ENCODE data around the gene FKBP4.

Gene FKBP4

DNA sequence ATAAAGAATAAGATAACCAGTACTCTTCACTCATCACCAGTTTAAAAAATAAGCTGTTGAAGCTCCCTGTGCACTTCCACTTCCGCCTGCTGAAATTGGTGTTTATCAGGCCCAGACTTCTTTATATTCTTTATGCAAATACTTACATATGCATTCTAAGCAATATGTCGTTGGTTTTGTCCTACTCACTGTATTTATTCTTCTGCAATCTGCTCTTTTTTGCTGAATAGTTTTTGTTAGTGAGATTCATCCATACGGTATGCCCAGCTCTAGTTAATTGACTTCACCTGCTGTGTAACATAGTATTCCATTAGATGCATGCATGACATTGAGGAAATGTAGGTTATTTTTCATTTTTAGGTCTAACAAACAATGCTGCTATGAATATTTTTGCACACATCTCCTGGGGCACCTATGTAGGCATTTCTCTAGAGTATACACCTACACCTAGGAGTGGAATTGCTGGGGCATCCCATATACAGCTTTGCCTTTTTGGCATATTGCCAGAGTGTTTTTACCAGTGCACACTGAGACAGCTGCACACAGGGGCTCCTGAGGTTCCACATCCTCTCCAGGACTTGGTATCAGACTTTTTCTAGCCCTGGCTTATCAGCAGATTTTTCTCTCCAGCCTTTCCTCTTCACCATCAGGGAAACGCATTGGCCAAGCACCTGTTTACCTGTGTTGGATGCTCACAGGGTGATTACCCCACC lies 41.1 kb downstream of the FKBP4 start:
- no peaks in the 10 kb centered on the region for H3K9me3 ChIP-seq (ENCODE audit: insufficient read depth, low read depth, low read length)
- no peak overlapping the region for H4K12ac ChIP-seq (ENCODE audit: low read depth, low read length)
- peaks cover 2% of the 10 kb centered on the region in 2 experiments for H3K36me3 ChIP-seq (ENCODE audit: control insufficient read depth in 1 of 2, insufficient read depth in 2 of 2, low read length in 2 of 2)
- H2AK5ac ChIP-seq (ENCODE audit: low read length): no peak overlapping the region
- no peak overlapping the region for H2BK5ac ChIP-seq (ENCODE audit: low read depth, low read length, poor library complexity)
- no peaks in the 10 kb centered on the region for H3K27me3 ChIP-seq (ENCODE audit: insufficient read depth, low read length)
- H4K8ac ChIP-seq (ENCODE audit: low read depth, low read length): no peak overlapping the region
- DNase-seq: no peak
- no peak overlapping the region for H3K23ac ChIP-seq (ENCODE audit: low read length)
- H4K91ac ChIP-seq (ENCODE audit: low read depth, low read length): no peak overlapping the region
- no peaks in the 10 kb centered on the region for H3K79me1 ChIP-seq (ENCODE audit: low read length)
- H3K14ac ChIP-seq (ENCODE audit: low read length): no peak overlapping the region
- H3K27ac ChIP-seq (ENCODE audit: low read depth, low read length): no peak overlapping the region
- no peak overlapping the region for H2BK12ac ChIP-seq (ENCODE audit: low read length)
- no peak overlapping the region for H2BK120ac ChIP-seq (ENCODE audit: insufficient read depth, low read length, poor library complexity)
- no peak overlapping the region for H3K4me2 ChIP-seq (ENCODE audit: low read length)
- no peaks in the 10 kb centered on the region for H3K79me2 ChIP-seq (ENCODE audit: control insufficient read depth, insufficient read depth, low read length, poor library complexity)
- H3K4ac ChIP-seq (ENCODE audit: low read depth, low read length): no peak overlapping the region
- WGBS (ENCODE audit: extremely low coverage, insufficient coverage, insufficient read length): no CpG with 5 or more reads among the region's 4 CpGs
- no peak overlapping the region for H3K9ac ChIP-seq (ENCODE audit: low read length)
- no peak overlapping the region for H3K18ac ChIP-seq (ENCODE audit: low read length)
- H2AFZ ChIP-seq (ENCODE audit: insufficient read depth, low read length, poor library complexity): no peak overlapping the region
- H3K4me3 ChIP-seq (ENCODE audit: low read depth, low read length): no peak overlapping the region
- no peaks in the 10 kb centered on the region for H3K4me1 ChIP-seq (ENCODE audit: control insufficient read depth in 1 of 2, insufficient read depth in 2 of 2, low read length in 2 of 2)

DNA sequence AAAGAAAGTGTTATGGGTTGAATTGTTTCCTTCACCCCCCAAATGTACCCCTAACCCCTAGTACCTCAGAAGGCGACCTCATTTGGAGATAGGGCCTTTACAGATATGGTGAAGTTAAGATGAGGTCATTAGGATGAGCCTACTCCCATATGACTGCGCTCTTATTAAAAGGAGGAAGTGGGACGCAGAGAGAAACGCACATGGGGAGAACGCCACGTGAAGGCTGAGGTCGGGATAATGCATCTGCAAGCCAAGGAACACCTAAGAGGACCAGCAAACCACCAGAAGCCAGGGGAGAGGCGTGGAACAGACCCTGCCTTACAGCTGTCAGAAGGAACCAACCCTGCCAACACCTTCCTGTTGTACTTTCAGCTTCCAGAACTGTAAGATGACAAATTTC lies 41.8 kb downstream of the FKBP4 start:
- H2BK12ac ChIP-seq (ENCODE audit: low read length): no peak overlapping the region
- H3K79me1 ChIP-seq (ENCODE audit: low read length): no peaks in the 10 kb centered on the region
- no peak overlapping the region for H2BK5ac ChIP-seq (ENCODE audit: low read depth, low read length, poor library complexity)
- H3K23ac ChIP-seq (ENCODE audit: low read length): no peak overlapping the region
- no peak overlapping the region for H4K91ac ChIP-seq (ENCODE audit: low read depth, low read length)
- no peak overlapping the region for H3K4me2 ChIP-seq (ENCODE audit: low read length)
- H3K79me2 ChIP-seq (ENCODE audit: control insufficient read depth, insufficient read depth, low read length, poor library complexity): no peaks in the 10 kb centered on the region
- no peaks in the 10 kb centered on the region for H3K27me3 ChIP-seq (ENCODE audit: insufficient read depth, low read length)
- H3K4ac ChIP-seq (ENCODE audit: low read depth, low read length): no peak overlapping the region
- H3K9me3 ChIP-seq (ENCODE audit: insufficient read depth, low read depth, low read length): no peaks in the 10 kb centered on the region
- peaks cover 2% of the 10 kb centered on the region in 2 experiments for H3K36me3 ChIP-seq (ENCODE audit: control insufficient read depth in 1 of 2, insufficient read depth in 2 of 2, low read length in 2 of 2)
- H3K14ac ChIP-seq (ENCODE audit: low read length): no peak overlapping the region
- no peak overlapping the region for H3K4me3 ChIP-seq (ENCODE audit: low read depth, low read length)
- no peak overlapping the region for H3K9ac ChIP-seq (ENCODE audit: low read length)
- no peaks in the 10 kb centered on the region for H3K4me1 ChIP-seq (ENCODE audit: control insufficient read depth in 1 of 2, insufficient read depth in 2 of 2, low read length in 2 of 2)
- no peak overlapping the region for H2AK5ac ChIP-seq (ENCODE audit: low read length)
- no peak overlapping the region for H3K18ac ChIP-seq (ENCODE audit: low read length)
- WGBS (ENCODE audit: extremely low coverage, insufficient coverage, insufficient read length): no CpG with 5 or more reads among the region's 8 CpGs
- H2BK120ac ChIP-seq (ENCODE audit: insufficient read depth, low read length, poor library complexity): no peak overlapping the region
- H4K8ac ChIP-seq (ENCODE audit: low read depth, low read length): no peak overlapping the region
- H3K27ac ChIP-seq (ENCODE audit: low read depth, low read length): no peak overlapping the region
- no peak overlapping the region for H2AFZ ChIP-seq (ENCODE audit: insufficient read depth, low read length, poor library complexity)
- no peak for DNase-seq
- no peak overlapping the region for H4K12ac ChIP-seq (ENCODE audit: low read depth, low read length)

DNA sequence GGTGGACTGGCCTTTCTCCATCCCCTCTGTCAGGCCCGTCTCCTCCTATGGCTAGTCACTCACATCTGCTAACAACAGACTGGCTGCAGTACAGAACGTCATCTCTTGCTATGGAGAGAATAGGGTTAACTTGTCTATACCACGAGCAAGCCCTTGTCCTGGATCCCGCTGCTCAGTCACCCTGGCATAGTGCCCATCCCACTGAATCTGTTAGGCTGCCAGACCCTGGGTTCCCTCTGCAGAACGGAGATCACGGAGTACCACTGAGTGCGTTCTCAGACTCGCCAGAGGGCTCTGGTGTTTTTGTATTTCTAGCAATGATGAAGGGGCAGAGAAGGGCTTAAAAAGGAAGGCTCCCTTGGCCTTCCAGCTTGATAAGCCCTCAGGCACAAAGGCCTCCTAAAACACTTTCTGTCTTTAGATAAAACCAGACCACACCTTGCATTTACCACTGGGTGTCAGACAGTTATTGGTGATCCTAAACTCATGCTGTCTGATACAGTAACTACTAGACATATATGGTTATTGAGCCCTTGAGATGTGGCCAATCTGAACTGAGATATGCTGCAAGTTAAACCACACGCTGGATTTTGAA lies 46.4 kb downstream of the FKBP4 start:
- no peaks in the 10 kb centered on the region for H3K79me2 ChIP-seq (ENCODE audit: control insufficient read depth, insufficient read depth, low read length, poor library complexity)
- H3K27me3 ChIP-seq (ENCODE audit: insufficient read depth, low read length): no peaks in the 10 kb centered on the region
- H3K23ac ChIP-seq (ENCODE audit: low read length): no peak overlapping the region
- no CpG with 5 or more reads among the region's 9 CpGs for WGBS (ENCODE audit: extremely low coverage, insufficient coverage, insufficient read length)
- no peak overlapping the region for H3K9ac ChIP-seq (ENCODE audit: low read length)
- H3K14ac ChIP-seq (ENCODE audit: low read length): no peak overlapping the region
- H2AFZ ChIP-seq (ENCODE audit: insufficient read depth, low read length, poor library complexity): no peak overlapping the region
- no peak overlapping the region for H4K12ac ChIP-seq (ENCODE audit: low read depth, low read length)
- no peak overlapping the region for H3K4me2 ChIP-seq (ENCODE audit: low read length)
- no peak overlapping the region for H3K18ac ChIP-seq (ENCODE audit: low read length)
- no peak overlapping the region for H2BK5ac ChIP-seq (ENCODE audit: low read depth, low read length, poor library complexity)
- no peaks in the 10 kb centered on the region for H3K9me3 ChIP-seq (ENCODE audit: insufficient read depth, low read depth, low read length)
- H4K8ac ChIP-seq (ENCODE audit: low read depth, low read length): no peak overlapping the region
- no peak overlapping the region for H2BK120ac ChIP-seq (ENCODE audit: insufficient read depth, low read length, poor library complexity)
- no peaks in the 10 kb centered on the region for H3K79me1 ChIP-seq (ENCODE audit: low read length)
- peaks cover 7 to 13% of the 10 kb centered on the region in 2 experiments for H3K4me1 ChIP-seq (ENCODE audit: control insufficient read depth in 1 of 2, insufficient read depth in 2 of 2, low read length in 2 of 2)
- DNase-seq: no peak
- no peak overlapping the region for H3K4ac ChIP-seq (ENCODE audit: low read depth, low read length)
- no peak overlapping the region for H3K4me3 ChIP-seq (ENCODE audit: low read depth, low read length)
- no peak overlapping the region for H4K91ac ChIP-seq (ENCODE audit: low read depth, low read length)
- H3K27ac ChIP-seq (ENCODE audit: low read depth, low read length): no peak overlapping the region
- no peak overlapping the region for H2BK12ac ChIP-seq (ENCODE audit: low read length)
- peaks cover 0 to 4% of the 10 kb centered on the region in 2 experiments for H3K36me3 ChIP-seq (ENCODE audit: control insufficient read depth in 1 of 2, insufficient read depth in 2 of 2, low read length in 2 of 2)
- no peak overlapping the region for H2AK5ac ChIP-seq (ENCODE audit: low read length)

DNA sequence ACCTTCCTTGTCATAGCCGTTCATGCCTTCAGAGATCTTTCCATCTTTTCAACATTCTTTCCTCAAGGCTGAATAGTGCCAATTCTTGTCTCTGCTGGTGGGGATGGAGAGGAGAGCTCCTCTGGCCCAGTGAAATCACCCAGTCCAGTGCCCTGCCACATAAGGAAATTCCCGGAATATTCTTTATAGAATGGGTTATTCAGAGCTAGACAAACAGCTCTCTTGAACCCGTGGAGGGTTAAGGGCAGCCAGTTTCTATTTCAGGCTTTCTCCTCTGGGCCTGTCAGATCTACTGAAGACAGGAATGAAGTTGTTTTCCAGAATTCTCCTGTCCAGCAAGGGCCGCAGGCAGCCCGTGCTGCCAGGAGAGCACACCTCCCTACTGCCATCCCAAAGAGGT lies 48.2 kb downstream of the FKBP4 start:
- H3K23ac ChIP-seq (ENCODE audit: low read length): no peak overlapping the region
- no peak overlapping the region for H2BK5ac ChIP-seq (ENCODE audit: low read depth, low read length, poor library complexity)
- no peaks in the 10 kb centered on the region for H3K27me3 ChIP-seq (ENCODE audit: insufficient read depth, low read length)
- no peaks in the 10 kb centered on the region for H3K79me2 ChIP-seq (ENCODE audit: control insufficient read depth, insufficient read depth, low read length, poor library complexity)
- H2BK12ac ChIP-seq (ENCODE audit: low read length): no peak overlapping the region
- no peak overlapping the region for H2AK5ac ChIP-seq (ENCODE audit: low read length)
- DNase-seq: no peak
- H3K18ac ChIP-seq (ENCODE audit: low read length): no peak overlapping the region
- no peak overlapping the region for H3K4me2 ChIP-seq (ENCODE audit: low read length)
- peaks cover 0 to 4% of the 10 kb centered on the region in 2 experiments for H3K36me3 ChIP-seq (ENCODE audit: control insufficient read depth in 1 of 2, insufficient read depth in 2 of 2, low read length in 2 of 2)
- no peak overlapping the region for H2BK120ac ChIP-seq (ENCODE audit: insufficient read depth, low read length, poor library complexity)
- no peaks in the 10 kb centered on the region for H3K79me1 ChIP-seq (ENCODE audit: low read length)
- H3K9me3 ChIP-seq (ENCODE audit: insufficient read depth, low read depth, low read length): no peaks in the 10 kb centered on the region
- H3K4ac ChIP-seq (ENCODE audit: low read depth, low read length): no peak overlapping the region
- no peak overlapping the region for H2AFZ ChIP-seq (ENCODE audit: insufficient read depth, low read length, poor library complexity)
- H4K91ac ChIP-seq (ENCODE audit: low read depth, low read length): no peak overlapping the region
- no CpG with 5 or more reads among the region's 5 CpGs for WGBS (ENCODE audit: extremely low coverage, insufficient coverage, insufficient read length)
- no peak overlapping the region for H3K4me3 ChIP-seq (ENCODE audit: low read depth, low read length)
- H3K4me1 ChIP-seq (ENCODE audit: control insufficient read depth in 1 of 2, insufficient read depth in 2 of 2, low read length in 2 of 2): peaks cover 9 to 13% of the 10 kb centered on the region in 2 experiments
- no peak overlapping the region for H3K14ac ChIP-seq (ENCODE audit: low read length)
- no peak overlapping the region for H4K8ac ChIP-seq (ENCODE audit: low read depth, low read length)
- no peak overlapping the region for H3K9ac ChIP-seq (ENCODE audit: low read length)
- no peak overlapping the region for H3K27ac ChIP-seq (ENCODE audit: low read depth, low read length)
- H4K12ac ChIP-seq (ENCODE audit: low read depth, low read length): no peak overlapping the region

Measured in trophoblast cell (in vitro differentiated cells and primary cell).